HG02870 (cell line): ENCODE measurements around the gene NANOS1.

Experiments used
- ATAC-seq: cut with Tn5 transposase; IDR thresholded peaks from one replicate; pipeline ENCODE4 v1.9.1; 2021; ENCODE audit warnings: mild to moderate bottlenecking, moderate library complexity; ENCODE audit not compliant: unreplicated experiment

The NANOS1 gene

GRCh38 chr10:119029613-119030420 lies at the start of gene NANOS1:
Gene NANOS1 (plus strand): TSS chr10:119029714. CDS start chr10:119029802, 88 bp downstream.
- peak; percentile 18 for ATAC-seq

GRCh38 chr10:118980135-118980865 lies 49.2 kb upstream of the NANOS1 start:
- ATAC-seq, result no peak

GRCh38 chr10:118980870-118981269 lies 48.6 kb upstream of the NANOS1 start:
- no peak for ATAC-seq

GRCh38 chr10:118981946-118982345 lies 47.6 kb upstream of the NANOS1 start:
- ATAC-seq, result no peak

GRCh38 chr10:118982366-118982765 lies 47.1 kb upstream of the NANOS1 start:
- no peak for ATAC-seq

GRCh38 chr10:118983263-118983662 lies 46.3 kb upstream of the NANOS1 start:
- ATAC-seq, result no peak

GRCh38 chr10:118985576-118985975 lies 43.9 kb upstream of the NANOS1 start:
- no peak for ATAC-seq

GRCh38 chr10:118986815-118987790 lies 42.4 kb upstream of the NANOS1 start:
- ATAC-seq, result peak; percentile 86

- ATAC-seq, result no peak
These were observed 39.2 kb upstream of the NANOS1 start for GRCh38 chr10:118990326-118990725.

GRCh38 chr10:118992496-118992895 lies 37.0 kb upstream of the NANOS1 start:
- no peak for ATAC-seq

- ATAC-seq, result no peak
These were observed 36.3 kb upstream of the NANOS1 start for GRCh38 chr10:118993214-118993613.

- ATAC-seq, result no peak
These were observed 35.2 kb upstream of the NANOS1 start for GRCh38 chr10:118994321-118994720.

GRCh38 chr10:118995739-118996138 lies 33.8 kb upstream of the NANOS1 start:
- no peak for ATAC-seq

- no peak for ATAC-seq
These were observed 32.1 kb upstream of the NANOS1 start for GRCh38 chr10:118997379-118997778.

GRCh38 chr10:118998183-118998582 lies 31.3 kb upstream of the NANOS1 start:
- ATAC-seq, result no peak

- no peak for ATAC-seq
These were observed 27.6 kb upstream of the NANOS1 start for GRCh38 chr10:119001717-119002500.

GRCh38 chr10:119003572-119004289 lies 25.8 kb upstream of the NANOS1 start:
- no peak for ATAC-seq

GRCh38 chr10:119005362-119006043 lies 24.0 kb upstream of the NANOS1 start:
- no peak for ATAC-seq
